ENCODE measurements around the gene IL6. TPM values are rescaled to one million over a fixed set of nuclear protein-coding genes. Genes with fewer than 3 reads are reported as not detected.

Gene IL6
- total and polyA plus RNA-seq, 2 of the 13 experiments (the other 11 are each of a cell fraction or from before 2014, with no cell fraction given), result not detected

GRCh38 chr7:22686620-22687019, 40.4 kb upstream of the IL6 start:
- ATAC-seq (no peak), FAIRE-seq (no peak), DNase-seq (ENCODE audit: low spot score) (no peak)
- Histone ChIP-seq H3K9ac (ENCODE audit: insufficient read depth, low read depth, low read length) (no peak overlapping the region), H3K27me3 (ENCODE audit: control insufficient read depth in 1 of 2, insufficient read depth in 2 of 2, low read length in 2 of 2) (no peaks in the 10 kb centered on the region; a peak in 1 of 5 replicates), H4K20me1 (ENCODE audit: insufficient read depth, low read length) (no peaks in the 10 kb centered on the region), H3K9me3 (ENCODE audit: low read length) (no peaks in the 10 kb centered on the region), H3K4me1 (ENCODE audit: insufficient read depth, low read length) (no peaks in the 10 kb centered on the region), H3K27ac (ENCODE audit: extremely low read length, insufficient read depth, low read length) (no peak overlapping the region), H3K79me2 (ENCODE audit: insufficient read depth, low read length) (no peaks in the 10 kb centered on the region), H3K4me2 (ENCODE audit: low read depth, low read length) (no peak overlapping the region), H2AFZ (ENCODE audit: low read length) (no peak overlapping the region), H3K4me3 (replicated peaks in 1 of 3; ENCODE audit: insufficient read depth in 1 of 3, low read depth in 2 of 3, low read length in 3 of 3) (no peak overlapping the region), H3K36me3 (replicated peaks in 1 of 2; ENCODE audit: control insufficient read depth in 1 of 2, insufficient read depth in 2 of 2, low read length in 2 of 2) (no peaks in the 10 kb centered on the region)
- BruUV-seq (replicated peaks), result no TSS peak
- in situ Hi-C loops (cut with HindIII; ENCODE audit: extremely low pct_ligation_motif_present, low pct_unique_long_range_greater_than_20kb) (no loop called here), intact Hi-C loops (cut with micrococcal nuclease; ENCODE audit: unreplicated experiment) (no loop called here)
- POLR2A ChIA-PET, result no interaction called here
- no peak for TF ChIP-seq MEIS1 (CRISPR knock-in tag; IDR thresholded peaks at IDR 0.05; ENCODE audit: borderline replicate concordance)
- TF ChIP-seq WIZ (CRISPR knock-in tag; IDR thresholded peaks at IDR 0.05), result no peak
- no peak for TF ChIP-seq MTF1 (CRISPR knock-in tag; IDR thresholded peaks at IDR 0.05)
- no peak for TF ChIP-seq ZFP36 (IDR thresholded peaks at IDR 0.05; ENCODE audit: borderline replicate concordance, low read depth, low read length, partially characterized antibody)
- TF ChIP-seq RAD21 (CRISPR knock-in tag; IDR thresholded peaks at IDR 0.05), result no peak
- no peak for TF ChIP-seq NFRKB (IDR thresholded peaks at IDR 0.05)
- CTCF ChIA-PET (ENCODE audit: low intra/inter-chr PET ratio, low total read pairs), result no interaction called here

GRCh38 chr7:22688084-22688483, 38.9 kb upstream of the IL6 start:
- ChIA-PET CTCF (ENCODE audit: low intra/inter-chr PET ratio, low total read pairs) (no interaction called here), POLR2A (no interaction called here)

More at GRCh38 chr7:22688084-22688483, 38.9 kb upstream of the IL6 start:
- Histone ChIP-seq H3K27me3 (ENCODE audit: control insufficient read depth in 1 of 2, insufficient read depth in 2 of 2, low read length in 2 of 2) (no peaks in the 10 kb centered on the region), H3K4me2 (ENCODE audit: low read depth, low read length) (no peak overlapping the region), H3K79me2 (ENCODE audit: insufficient read depth, low read length) (no peaks in the 10 kb centered on the region), H4K20me1 (ENCODE audit: insufficient read depth, low read length) (no peaks in the 10 kb centered on the region), H3K27ac (ENCODE audit: extremely low read length, insufficient read depth, low read length) (no peak overlapping the region), H2AFZ (ENCODE audit: low read length) (no peak overlapping the region), H3K9ac (ENCODE audit: insufficient read depth, low read depth, low read length) (no peak overlapping the region), H3K4me1 (ENCODE audit: insufficient read depth, low read length) (no peaks in the 10 kb centered on the region), H3K9me3 (ENCODE audit: low read length) (no peaks in the 10 kb centered on the region), H3K36me3 (replicated peaks in 1 of 2; ENCODE audit: control insufficient read depth in 1 of 2, insufficient read depth in 2 of 2, low read length in 2 of 2) (no peaks in the 10 kb centered on the region), H3K4me3 (replicated peaks in 1 of 3; ENCODE audit: insufficient read depth in 1 of 3, low read depth in 2 of 3, low read length in 3 of 3) (no peak overlapping the region)
- TF ChIP-seq RCOR2 (CRISPR knock-in tag; IDR thresholded peaks at IDR 0.05) (no peak), SAFB2 (CRISPR knock-in tag; IDR thresholded peaks at IDR 0.05; ENCODE audit: borderline replicate concordance, low read depth) (no peak), SP4 (CRISPR knock-in tag; IDR thresholded peaks at IDR 0.05) (no peak)
- in situ Hi-C loops (cut with HindIII; ENCODE audit: extremely low pct_ligation_motif_present, low pct_unique_long_range_greater_than_20kb) (no loop called here), intact Hi-C loops (cut with micrococcal nuclease; ENCODE audit: unreplicated experiment) (no loop called here)
- no peak for FAIRE-seq
- no TSS peak for BruUV-seq (replicated peaks)
- no peak for DNase-seq (ENCODE audit: low spot score)
- no peak for ATAC-seq
- 0% methylated on average over 2 of the region's 2 CpGs for WGBS (ENCODE audit: low lambda C conversion rate)

All from HepG2 (cell line).